Suprapubic skin (tissue), 4 donors: ENCODE data around the gene FBXO42. TPM values are rescaled to one million over a fixed set of nuclear protein-coding genes. Genes with fewer than 3 reads are reported as not detected.
A peak's percentile ranks its signal among the peaks of the same experiment; 100 is the strongest.

ENCODE experiments used
- DNase-seq, 2 donors: peaks; one replicate each; pipeline ENCODE4 v3.0.0-alpha.2; 2019; ENCODE audit warnings: low spot score in 2 of 2
- H3K27ac ChIP-seq: fragments of 200-600 bp; sonication (generic); one replicate; pipeline ENCODE4 v1.5.1; 2019
- H3K27me3 ChIP-seq: fragments of 200-600 bp; sonication (generic); one replicate; pipeline ENCODE4 v1.5.1; 2019
- H3K36me3 ChIP-seq: fragments of 200-600 bp; sonication (generic); one replicate; pipeline ENCODE4 v1.5.1; 2019
- H3K4me1 ChIP-seq: fragments of 200-600 bp; sonication (generic); one replicate; pipeline ENCODE4 v1.5.1; 2019
- H3K4me3 ChIP-seq: fragments of 200-600 bp; sonication (generic); one replicate; pipeline ENCODE4 v1.5.1; 2019; ENCODE audit warnings: mild to moderate bottlenecking
- H3K9me3 ChIP-seq: fragments of 200-600 bp; sonication (generic); one replicate; pipeline ENCODE4 v1.5.1; 2019
- EP300 ChIP-seq: sonication (generic); formaldehyde crosslinking; IDR thresholded peaks from one replicate; pipeline ENCODE4 v1.6.1; 2017; ENCODE audit warnings: antibody characterized with exemption
- POLR2A ChIP-seq, 2 donors: fragments of 450-650 bp; IDR thresholded peaks; one replicate each; pipeline ENCODE4 v1.6.1; 2017; ENCODE audit warnings: antibody characterized with exemption in 2 of 2, mild to moderate bottlenecking in 2 of 2, moderate library complexity in 2 of 2
- POLR2AphosphoS5 ChIP-seq, 3 donors: sonication (generic); formaldehyde crosslinking; IDR thresholded peaks; one replicate each; pipeline ENCODE4 v1.6.1; 2017; ENCODE audit warnings: antibody characterized with exemption in 3 of 3
- WGBS: methylation state at CpG from one replicate; pipeline ENCODE4 v1.1.5; 2018; 5-methylcytosine and 5-hydroxymethylcytosine counted together
- total RNA-seq, 4 donors: library from RNA; depleted of rRNA; stranded (reverse); fragments of >200 nt; gene quantifications; one replicate each; pipeline ENCODE4 v1.1.0, GENCODE V29; 2016
- TF ChIP-seq, protein P1 (sequence below), 2 donors: fragments of 200-600 bp in 1 of 2; fragments of 450-650 bp in 1 of 2; sonication (generic) in 1 of 2; IDR thresholded peaks; one replicate each; pipeline ENCODE4 v1.5.1; 2016 to 2019; ENCODE audit warnings: antibody characterized with exemption in 2 of 2, mild to moderate bottlenecking in 1 of 2, moderate library complexity in 1 of 2

The FBXO42 gene
- total RNA-seq, 4 donors from 2014 or later, result 51.1 to 61.4 (median 55.5) TPM

DNA sequence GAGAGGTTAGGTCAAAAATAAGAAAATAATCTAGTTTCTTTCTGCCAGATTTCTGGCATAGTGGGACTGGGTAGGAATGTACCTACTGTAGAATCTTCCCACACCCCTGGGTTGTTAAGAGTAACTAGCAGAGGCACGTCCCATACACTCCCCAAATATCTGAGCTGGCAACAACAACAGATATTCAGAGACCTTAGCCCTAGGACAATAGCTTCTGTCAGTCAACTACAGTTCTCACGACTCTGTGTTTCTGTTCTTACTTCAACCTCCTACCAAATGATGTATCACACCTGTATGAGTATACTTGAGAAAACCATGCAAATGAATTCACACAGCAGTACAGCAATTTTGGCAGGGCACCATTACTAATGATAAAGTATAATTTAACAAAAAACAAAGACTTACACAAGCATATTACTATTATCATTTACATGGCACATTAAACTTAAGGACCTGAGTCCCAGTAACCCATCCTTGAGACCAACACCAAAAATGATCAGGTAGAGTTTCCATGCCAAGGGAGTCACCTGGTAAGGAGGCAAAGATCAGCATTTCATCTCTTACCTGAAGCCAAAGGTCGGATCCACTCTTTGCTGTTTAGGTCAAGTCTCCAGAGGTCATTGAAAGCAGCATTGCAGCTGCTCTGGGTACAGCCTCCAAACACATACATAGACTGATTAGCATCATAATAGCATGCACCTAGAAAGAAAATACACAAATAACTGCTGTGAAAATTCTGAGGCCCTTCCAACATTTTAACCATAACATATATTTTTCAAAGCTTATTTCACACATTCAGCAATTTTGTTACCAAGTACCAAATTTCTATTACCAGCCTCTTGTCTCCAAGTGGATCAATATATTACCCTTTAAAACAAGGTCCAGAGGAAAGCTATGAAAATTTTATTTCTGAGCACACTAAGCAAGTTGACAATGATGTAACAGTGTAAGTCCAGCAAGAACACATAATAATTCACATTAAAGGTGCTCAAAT, 57.8 kb downstream of the FBXO42 start:
- Histone ChIP-seq H3K27ac (peak overlapping the region; percentile 16), H3K4me1 (peaks cover 57% of the 10 kb centered on the region), H3K9me3 (no peaks in the 10 kb centered on the region), H3K27me3 (no peaks in the 10 kb centered on the region), H3K36me3 (peaks cover 7% of the 10 kb centered on the region), H3K4me3 (no peak overlapping the region)
- no peak for TF ChIP-seq POLR2AphosphoS5 (IDR thresholded peaks at IDR 0.05)
- no peak for TF ChIP-seq EP300
- no peak for TF ChIP-seq POLR2A (IDR thresholded peaks at IDR 0.05)
- TF ChIP-seq, protein P1, sequence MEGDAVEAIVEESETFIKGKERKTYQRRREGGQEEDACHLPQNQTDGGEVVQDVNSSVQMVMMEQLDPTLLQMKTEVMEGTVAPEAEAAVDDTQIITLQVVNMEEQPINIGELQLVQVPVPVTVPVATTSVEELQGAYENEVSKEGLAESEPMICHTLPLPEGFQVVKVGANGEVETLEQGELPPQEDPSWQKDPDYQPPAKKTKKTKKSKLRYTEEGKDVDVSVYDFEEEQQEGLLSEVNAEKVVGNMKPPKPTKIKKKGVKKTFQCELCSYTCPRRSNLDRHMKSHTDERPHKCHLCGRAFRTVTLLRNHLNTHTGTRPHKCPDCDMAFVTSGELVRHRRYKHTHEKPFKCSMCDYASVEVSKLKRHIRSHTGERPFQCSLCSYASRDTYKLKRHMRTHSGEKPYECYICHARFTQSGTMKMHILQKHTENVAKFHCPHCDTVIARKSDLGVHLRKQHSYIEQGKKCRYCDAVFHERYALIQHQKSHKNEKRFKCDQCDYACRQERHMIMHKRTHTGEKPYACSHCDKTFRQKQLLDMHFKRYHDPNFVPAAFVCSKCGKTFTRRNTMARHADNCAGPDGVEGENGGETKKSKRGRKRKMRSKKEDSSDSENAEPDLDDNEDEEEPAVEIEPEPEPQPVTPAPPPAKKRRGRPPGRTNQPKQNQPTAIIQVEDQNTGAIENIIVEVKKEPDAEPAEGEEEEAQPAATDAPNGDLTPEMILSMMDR (IDR thresholded peaks at IDR 0.05), result no peak
- DNase-seq, result no peak
- 56% methylated on average over 3 of the region's 3 CpGs for WGBS

DNA sequence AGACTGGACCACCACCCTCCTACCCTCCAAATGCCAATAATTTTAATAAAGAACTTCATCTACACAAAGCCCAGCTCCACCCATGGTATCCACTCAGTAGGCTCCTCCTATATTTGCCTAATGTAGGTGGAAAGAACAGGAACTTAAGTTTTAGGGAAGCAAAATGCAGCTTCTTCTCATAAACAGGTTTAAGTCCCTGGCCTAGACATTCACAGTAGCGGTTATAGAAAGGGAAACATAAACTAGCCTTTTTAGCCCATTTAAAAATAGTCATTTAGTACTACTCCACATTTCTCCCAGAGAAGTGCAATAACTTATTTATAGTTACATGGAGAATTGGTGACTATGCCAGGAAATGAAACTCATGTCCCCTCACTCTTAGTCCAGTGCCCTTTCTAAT, 58.7 kb downstream of the FBXO42 start:
- Histone ChIP-seq H3K4me1 (peaks cover 49% of the 10 kb centered on the region), H3K27ac (peak overlapping the region; percentile 16), H3K4me3 (no peak overlapping the region), H3K9me3 (no peaks in the 10 kb centered on the region), H3K27me3 (no peaks in the 10 kb centered on the region), H3K36me3 (peaks cover 13% of the 10 kb centered on the region)
- TF ChIP-seq, protein P1 (IDR thresholded peaks at IDR 0.05), result no peak
- TF ChIP-seq POLR2AphosphoS5 (IDR thresholded peaks at IDR 0.05) (no peak), EP300 (no peak), POLR2A (IDR thresholded peaks at IDR 0.05) (no peak)
- 71% methylated on average over 1 of the region's 1 CpG for WGBS
- DNase-seq, result no peak

DNA sequence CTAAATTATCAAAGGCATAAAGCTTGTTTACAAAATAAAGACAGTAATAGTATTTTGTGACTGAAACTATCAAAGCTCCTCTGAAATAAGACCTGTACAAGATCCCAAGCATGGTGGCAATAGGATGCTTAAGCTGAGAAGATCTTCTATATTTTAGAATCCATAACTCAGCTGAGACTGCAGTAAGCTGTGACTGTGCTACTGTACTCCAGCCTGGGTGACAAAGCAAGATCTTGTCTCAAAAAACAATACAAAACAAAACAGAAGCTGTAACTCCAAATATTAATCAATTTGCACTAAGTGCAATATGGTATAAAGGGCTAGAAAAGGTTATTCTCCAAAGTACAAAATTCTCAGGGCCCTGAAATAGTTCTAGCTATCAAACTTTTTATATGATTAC, 59.5 kb downstream of the FBXO42 start:
- Histone ChIP-seq H3K4me1 (peaks cover 42% of the 10 kb centered on the region), H3K36me3 (peaks cover 16% of the 10 kb centered on the region), H3K27me3 (no peaks in the 10 kb centered on the region), H3K9me3 (no peaks in the 10 kb centered on the region), H3K4me3 (no peak overlapping the region), H3K27ac (no peak overlapping the region)
- DNase-seq, result no peak
- TF ChIP-seq, protein P1 (IDR thresholded peaks at IDR 0.05), result no peak
- TF ChIP-seq POLR2A (IDR thresholded peaks at IDR 0.05) (no peak), POLR2AphosphoS5 (IDR thresholded peaks at IDR 0.05) (no peak), EP300 (no peak)

DNA sequence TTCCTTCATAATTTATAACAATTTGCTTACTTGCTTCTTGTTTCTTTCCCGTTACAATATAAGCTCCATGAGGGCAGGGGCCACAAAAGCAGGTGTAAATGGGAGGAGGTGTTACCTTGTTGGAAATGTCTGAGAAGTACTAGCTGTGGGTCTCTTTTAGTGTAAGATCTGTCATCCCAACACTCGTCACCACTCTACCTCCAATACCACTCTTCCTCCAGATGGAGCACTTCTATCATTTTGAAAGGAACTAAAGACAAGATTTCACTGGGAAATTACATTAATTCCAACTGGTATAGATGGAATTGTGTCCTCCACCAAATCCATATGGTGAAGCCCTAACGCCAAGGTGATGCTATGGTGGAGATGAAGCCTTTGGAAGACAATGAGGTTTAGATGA, 62.3 kb downstream of the FBXO42 start:
- 90% methylated on average over 3 of the region's 3 CpGs for WGBS
- Histone ChIP-seq H3K4me3 (no peak overlapping the region), H3K27ac (no peak overlapping the region), H3K27me3 (no peaks in the 10 kb centered on the region), H3K4me1 (peaks cover 31% of the 10 kb centered on the region), H3K36me3 (peaks cover 22% of the 10 kb centered on the region), H3K9me3 (no peaks in the 10 kb centered on the region)
- DNase-seq, result no peak
- no peak for TF ChIP-seq POLR2A (IDR thresholded peaks at IDR 0.05)
- no peak for TF ChIP-seq EP300
- TF ChIP-seq, protein P1 (IDR thresholded peaks at IDR 0.05), result no peak

DNA sequence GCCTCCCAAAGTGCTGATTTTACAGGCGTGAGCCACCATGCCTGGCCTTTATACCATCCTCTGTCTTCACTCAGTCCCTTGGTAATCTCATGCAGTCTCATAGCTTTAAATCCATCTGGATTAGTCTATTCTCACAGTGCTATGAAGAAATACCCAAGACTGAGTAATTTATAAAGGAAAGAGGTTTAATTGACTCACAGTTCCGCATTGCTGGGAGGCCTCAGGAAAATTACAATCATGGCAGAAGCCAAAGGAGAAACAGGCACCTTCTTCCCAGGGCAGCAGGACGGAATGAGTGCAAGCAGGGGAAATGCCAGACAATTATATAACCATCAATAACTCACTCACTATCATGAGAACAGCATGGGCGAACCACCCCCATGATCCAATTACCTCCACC, 66.2 kb downstream of the FBXO42 start:
- Histone ChIP-seq H3K36me3 (peaks cover 21% of the 10 kb centered on the region), H3K4me1 (peaks cover 4% of the 10 kb centered on the region), H3K4me3 (no peak overlapping the region), H3K9me3 (no peaks in the 10 kb centered on the region), H3K27me3 (no peaks in the 10 kb centered on the region), H3K27ac (no peak overlapping the region)
- TF ChIP-seq POLR2A (IDR thresholded peaks at IDR 0.05), result no peak
- no peak for TF ChIP-seq EP300
- TF ChIP-seq, protein P1 (IDR thresholded peaks at IDR 0.05), result no peak
- no peak for TF ChIP-seq POLR2AphosphoS5 (IDR thresholded peaks at IDR 0.05)
- DNase-seq, result no peak
- WGBS, result 93% methylated on average over 4 of the region's 4 CpGs
